ENCODE data around the gene NXT1.

DNA sequence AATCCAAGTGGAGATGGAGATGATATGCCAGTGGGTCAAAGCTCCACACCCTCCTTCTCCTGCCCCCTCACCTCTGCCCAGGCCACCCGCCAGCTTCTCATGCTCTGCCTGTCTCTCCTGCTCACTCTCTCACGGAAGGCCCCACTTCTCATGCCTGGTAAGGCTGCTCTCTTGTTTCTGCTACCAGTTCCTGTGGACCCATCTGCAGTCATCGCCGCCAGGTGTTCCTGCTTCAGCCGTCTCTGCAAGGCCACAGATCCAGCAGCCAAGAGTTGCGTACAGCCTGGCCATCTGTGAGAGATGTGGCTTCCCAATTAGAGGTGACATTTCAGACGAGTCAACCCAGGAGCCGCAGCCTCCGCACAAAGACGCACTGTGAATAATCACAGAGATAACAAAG lies 40.8 kb upstream of the NXT1 start:
- TF ChIP-seq, protein P1, sequence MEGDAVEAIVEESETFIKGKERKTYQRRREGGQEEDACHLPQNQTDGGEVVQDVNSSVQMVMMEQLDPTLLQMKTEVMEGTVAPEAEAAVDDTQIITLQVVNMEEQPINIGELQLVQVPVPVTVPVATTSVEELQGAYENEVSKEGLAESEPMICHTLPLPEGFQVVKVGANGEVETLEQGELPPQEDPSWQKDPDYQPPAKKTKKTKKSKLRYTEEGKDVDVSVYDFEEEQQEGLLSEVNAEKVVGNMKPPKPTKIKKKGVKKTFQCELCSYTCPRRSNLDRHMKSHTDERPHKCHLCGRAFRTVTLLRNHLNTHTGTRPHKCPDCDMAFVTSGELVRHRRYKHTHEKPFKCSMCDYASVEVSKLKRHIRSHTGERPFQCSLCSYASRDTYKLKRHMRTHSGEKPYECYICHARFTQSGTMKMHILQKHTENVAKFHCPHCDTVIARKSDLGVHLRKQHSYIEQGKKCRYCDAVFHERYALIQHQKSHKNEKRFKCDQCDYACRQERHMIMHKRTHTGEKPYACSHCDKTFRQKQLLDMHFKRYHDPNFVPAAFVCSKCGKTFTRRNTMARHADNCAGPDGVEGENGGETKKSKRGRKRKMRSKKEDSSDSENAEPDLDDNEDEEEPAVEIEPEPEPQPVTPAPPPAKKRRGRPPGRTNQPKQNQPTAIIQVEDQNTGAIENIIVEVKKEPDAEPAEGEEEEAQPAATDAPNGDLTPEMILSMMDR (IDR thresholded peaks at IDR 0.05) = no peak
- no peak for TF ChIP-seq POLR2A (IDR thresholded peaks at IDR 0.05)
